Dermis blood vessel endothelial cell (primary cell): ENCODE measurements around the gene POGLUT2. TPM values are rescaled to one million over a fixed set of nuclear protein-coding genes. Genes with fewer than 3 reads are reported as not detected.
A peak's percentile ranks its signal among the peaks of the same experiment; 100 is the strongest.

Source experiments
- DNase-seq: peaks from one replicate; pipeline ENCODE4 v3.0.0; 2010
- total RNA-seq: library from RNA; depleted of rRNA; stranded (reverse); fragments of >200 nt; gene quantifications from 2 replicates; pipeline ENCODE4 v1.2.3, GENCODE V29; 2014

Gene POGLUT2
- total RNA-seq: 19.6 and 25.5 TPM in 2 replicates

- peak; percentile 95 for DNase-seq
Measured at GRCh38 chr13:102798581-102799425, at the start of gene POGLUT2, which contains the start of gene BIVM. TSS of gene POGLUT2 (minus strand) at chr13:102798976. CDS start at chr13:102798670, 306 bp downstream. TSS of gene BIVM (plus strand) at chr13:102799119. CDS start at chr13:102807268, 8,149 bp downstream.

- peak; percentile 63 for DNase-seq
Measured at GRCh38 chr13:102847272-102848234, 48.8 kb upstream of the POGLUT2 start.

DNA sequence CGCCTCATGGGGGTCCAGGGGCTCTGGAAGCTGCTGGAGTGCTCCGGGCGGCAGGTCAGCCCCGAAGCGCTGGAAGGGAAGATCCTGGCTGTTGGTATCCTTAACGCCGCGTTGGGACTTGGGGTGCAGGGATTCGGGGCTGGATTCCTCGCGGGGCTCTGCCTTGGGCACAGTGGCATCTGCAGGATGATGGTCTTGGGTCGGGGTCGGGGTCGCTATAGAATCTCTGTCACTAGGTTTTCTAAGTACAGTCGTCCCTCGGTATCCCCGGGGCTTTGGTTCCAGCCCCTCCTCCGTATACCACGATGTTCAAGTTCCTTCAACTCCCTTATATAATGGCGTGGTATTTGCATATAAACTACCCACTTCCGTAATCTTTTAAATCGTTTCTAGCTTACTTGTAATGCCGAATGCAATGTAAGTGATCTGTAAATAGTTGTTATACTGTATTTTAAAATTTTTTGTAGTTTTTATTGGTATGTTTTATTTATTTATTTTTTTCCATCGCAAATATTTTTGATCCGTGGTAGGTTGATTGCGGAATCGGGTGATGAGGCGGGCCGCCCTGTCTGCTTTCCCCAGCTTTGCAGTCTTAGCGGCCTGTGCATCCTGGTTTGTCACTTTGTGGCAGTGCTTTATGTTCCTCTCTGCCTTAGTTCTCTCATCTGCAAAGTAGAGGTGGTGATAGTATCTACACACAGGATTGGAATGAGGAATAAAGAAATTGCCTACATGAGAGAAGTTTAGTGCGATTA, 47.7 kb upstream of the POGLUT2 start:
- DNase-seq: peak; percentile 52

DNA sequence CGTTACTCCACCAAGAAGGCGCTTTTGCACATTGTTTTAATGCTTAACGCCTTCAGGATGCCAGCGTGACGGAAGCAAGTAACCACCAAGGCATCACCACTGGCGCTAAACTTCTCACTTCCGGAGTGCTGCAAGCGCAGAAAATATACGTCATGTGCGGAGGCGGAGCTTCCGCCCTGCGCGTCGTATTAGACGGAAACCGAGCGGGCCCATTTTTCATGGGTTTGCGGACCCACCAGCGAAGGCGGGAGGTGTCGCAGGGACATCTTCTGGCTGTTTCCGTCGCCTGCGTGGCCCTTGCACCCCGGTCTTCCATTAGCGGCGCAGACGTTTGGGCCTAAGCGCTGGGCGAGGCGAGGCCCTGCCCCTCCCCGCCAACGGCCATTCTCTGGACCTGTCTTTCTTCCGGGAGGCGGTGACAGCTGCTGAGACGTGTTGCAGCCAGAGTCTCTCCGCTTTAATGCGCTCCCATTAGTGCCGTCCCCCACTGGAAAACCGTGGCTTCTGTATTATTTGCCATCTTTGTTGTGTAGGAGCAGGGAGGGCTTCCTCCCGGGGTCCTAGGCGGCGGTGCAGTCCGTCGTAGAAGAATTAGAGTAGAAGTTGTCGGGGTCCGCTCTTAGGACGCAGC, 47.0 kb upstream of the POGLUT2 start, which contains the start of gene ERCC5:
TSS of gene ERCC5 (plus strand) at position 403 of the 631 bp plus-strand sequence. CDS start 235 bp downstream, outside the sequence.
- DNase-seq: peak; percentile 96

DNA sequence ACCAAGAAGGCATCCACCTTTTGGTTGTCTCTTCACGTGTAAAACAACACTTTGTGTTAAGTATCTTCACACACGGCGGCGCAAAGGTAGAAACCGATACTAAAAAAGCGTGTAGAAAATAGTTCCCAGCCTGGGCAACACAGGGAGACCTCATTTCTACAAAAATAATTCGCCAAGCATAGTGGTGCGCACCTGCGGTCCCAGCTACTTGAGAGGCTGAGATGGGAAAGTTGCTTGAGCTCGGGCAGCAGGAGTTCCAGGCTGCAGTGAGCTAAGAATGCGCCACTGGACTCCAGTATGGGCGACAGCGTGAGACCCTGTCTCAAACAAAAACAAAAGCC, 46.5 kb upstream of the POGLUT2 start:
- DNase-seq: no peak

DNA sequence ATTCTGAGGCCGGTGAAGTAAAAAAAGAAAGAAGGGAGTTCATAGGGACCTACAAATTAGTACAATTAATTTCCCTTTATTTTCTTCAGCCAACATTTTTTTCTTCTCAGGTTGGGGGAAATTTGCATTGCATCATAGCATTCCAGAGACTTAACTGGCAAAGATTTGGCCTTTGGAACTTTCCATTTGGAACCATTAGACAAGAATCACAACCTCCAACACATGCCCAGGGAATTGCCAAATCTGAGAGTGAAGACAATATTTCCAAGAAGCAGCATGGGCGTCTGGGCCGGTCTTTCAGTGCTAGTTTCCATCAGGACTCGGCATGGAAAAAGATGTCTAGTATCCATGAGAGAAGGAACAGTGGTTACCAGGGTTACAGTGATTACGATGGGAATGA, 40.7 kb upstream of the POGLUT2 start:
- DNase-seq: no peak

- DNase-seq: no peak
Measured at GRCh38 chr13:102838982-102839381, 40.2 kb upstream of the POGLUT2 start.

GRCh38 chr13:102838273-102838672, 39.5 kb upstream of the POGLUT2 start:
- DNase-seq: no peak

- no peak for DNase-seq
Measured at GRCh38 chr13:102836471-102836870, 37.7 kb upstream of the POGLUT2 start.

- peak; percentile 7 for DNase-seq
Measured at GRCh38 chr13:102830646-102831045, 31.9 kb upstream of the POGLUT2 start.

DNA sequence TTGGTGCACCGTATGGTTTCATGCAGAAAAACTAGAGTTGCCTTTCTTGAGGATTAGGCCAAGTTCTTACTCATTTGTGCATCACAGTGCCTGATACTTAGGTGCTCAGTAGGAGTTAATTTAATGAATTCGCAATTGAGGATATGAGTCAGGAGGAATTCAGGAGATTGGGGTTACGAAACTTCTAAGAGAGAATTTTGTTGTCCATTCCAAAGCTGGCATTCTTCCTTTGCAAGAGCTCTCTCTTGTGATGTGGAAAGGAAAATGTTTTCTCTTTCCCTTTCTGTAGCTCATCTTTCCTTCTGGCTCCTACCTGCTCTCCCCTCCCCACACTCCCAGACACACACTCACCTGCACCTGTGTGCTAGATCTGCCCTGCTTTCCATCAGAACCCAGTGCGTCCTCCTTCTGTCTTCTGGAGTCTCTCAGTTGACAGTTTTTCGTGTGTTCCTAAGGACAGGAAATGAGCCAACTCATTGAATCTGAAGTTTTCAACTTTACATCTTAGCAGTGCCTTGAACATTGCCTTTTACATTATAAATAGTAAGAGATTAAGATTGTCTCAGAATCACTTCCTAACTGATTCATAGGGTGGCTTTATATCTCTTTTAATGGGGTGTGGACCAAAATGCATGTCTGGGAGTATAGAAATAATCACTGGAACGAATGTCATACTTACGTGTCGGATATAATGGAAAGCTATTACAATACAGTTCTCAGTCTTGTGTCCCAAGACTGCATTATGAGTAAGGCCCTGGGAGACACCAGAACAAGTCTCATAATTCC, 27.3 kb upstream of the POGLUT2 start:
- peak; percentile 63 for DNase-seq

- DNase-seq: no peak
Measured at GRCh38 chr13:102825400-102825799, 26.6 kb upstream of the POGLUT2 start.

GRCh38 chr13:102817907-102818306, 19.1 kb upstream of the POGLUT2 start:
- no peak for DNase-seq

DNA sequence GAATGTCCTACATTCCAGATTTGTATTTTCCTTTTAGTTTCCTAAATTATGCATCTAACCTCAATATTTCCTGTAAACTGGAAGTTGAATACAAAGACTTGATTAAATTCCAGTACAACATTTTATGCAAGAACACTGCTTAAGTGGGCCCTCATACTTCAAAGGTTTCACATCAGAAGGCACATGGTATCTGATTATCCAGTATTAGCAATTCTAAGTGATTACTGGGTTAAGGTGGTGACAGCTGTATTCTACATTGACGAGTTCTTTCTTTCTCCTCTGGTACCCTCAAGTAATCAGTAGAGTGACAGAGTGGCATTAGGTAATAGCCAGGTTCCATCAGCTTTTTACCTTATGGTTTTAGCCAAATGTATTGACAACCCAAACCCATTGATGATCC, 18.5 kb upstream of the POGLUT2 start:
- no peak for DNase-seq

GRCh38 chr13:102816708-102817107, 17.9 kb upstream of the POGLUT2 start:
- DNase-seq: no peak

GRCh38 chr13:102815788-102816187, 17.0 kb upstream of the POGLUT2 start:
- DNase-seq: no peak

GRCh38 chr13:102814793-102815192, 16.0 kb upstream of the POGLUT2 start:
- DNase-seq: no peak

GRCh38 chr13:102814025-102814607, 15.3 kb upstream of the POGLUT2 start:
- no peak for DNase-seq

GRCh38 chr13:102812611-102813287, 14.0 kb upstream of the POGLUT2 start:
- DNase-seq: no peak

GRCh38 chr13:102807699-102808098, 8.9 kb upstream of the POGLUT2 start:
- DNase-seq: no peak
